AG04449 (cell line): ENCODE results near the gene AREG.

Source experiments
- CTCF ChIA-PET: fragments of 350-600 bp; formaldehyde crosslinking; extraction: SDS; loops from one replicate; lab custom pipeline; 2021; ENCODE audit warnings: antibody characterized with exemption; lab: Yijun Ruan, JAX
- POLR2A ChIA-PET: fragments of 400-600, 350-600 bp; formaldehyde crosslinking; extraction: SDS; loops from one replicate; lab custom pipeline; 2020; ENCODE audit warnings: antibody characterized with exemption, inconsistent platforms; lab: Yijun Ruan, JAX
- DNase-seq: peaks from one replicate; pipeline ENCODE4 v3.0.0-alpha.2; 2010; ENCODE audit warnings: low read depth, low spot score
- H3K4me3 ChIP-seq: 2 replicates; pipeline ENCODE4 v1.5.1; 2011; ENCODE audit warnings: low read depth, mild to moderate bottlenecking, control low read depth, low read length
- TF ChIP-seq, protein P1 (sequence below): IDR thresholded peaks from one replicate; pipeline ENCODE4 v1.5.1; 2011; ENCODE audit warnings: mild to moderate bottlenecking, moderate library complexity, low read length, control low read depth, inconsistent platforms; ENCODE audit not compliant: insufficient read depth; ENCODE audit errors: missing control alignments

Gene AREG

GRCh38 chr4:74503580-74503979, 58.6 kb downstream of the AREG start:
- no peak for DNase-seq
- ChIA-PET POLR2A (no interaction called here), CTCF (interaction anchor here (0.6 to 0.8 kb wide), 2 partner anchors 36 to 315 kb away, joined by 3 read pairs; no protein-coding TSS in a partner anchor)

GRCh38 chr4:74504212-74504611, 59.3 kb downstream of the AREG start:
- no peak overlapping the region for H3K4me3 ChIP-seq
- POLR2A ChIA-PET, result no interaction called here
- TF ChIP-seq, protein P1, sequence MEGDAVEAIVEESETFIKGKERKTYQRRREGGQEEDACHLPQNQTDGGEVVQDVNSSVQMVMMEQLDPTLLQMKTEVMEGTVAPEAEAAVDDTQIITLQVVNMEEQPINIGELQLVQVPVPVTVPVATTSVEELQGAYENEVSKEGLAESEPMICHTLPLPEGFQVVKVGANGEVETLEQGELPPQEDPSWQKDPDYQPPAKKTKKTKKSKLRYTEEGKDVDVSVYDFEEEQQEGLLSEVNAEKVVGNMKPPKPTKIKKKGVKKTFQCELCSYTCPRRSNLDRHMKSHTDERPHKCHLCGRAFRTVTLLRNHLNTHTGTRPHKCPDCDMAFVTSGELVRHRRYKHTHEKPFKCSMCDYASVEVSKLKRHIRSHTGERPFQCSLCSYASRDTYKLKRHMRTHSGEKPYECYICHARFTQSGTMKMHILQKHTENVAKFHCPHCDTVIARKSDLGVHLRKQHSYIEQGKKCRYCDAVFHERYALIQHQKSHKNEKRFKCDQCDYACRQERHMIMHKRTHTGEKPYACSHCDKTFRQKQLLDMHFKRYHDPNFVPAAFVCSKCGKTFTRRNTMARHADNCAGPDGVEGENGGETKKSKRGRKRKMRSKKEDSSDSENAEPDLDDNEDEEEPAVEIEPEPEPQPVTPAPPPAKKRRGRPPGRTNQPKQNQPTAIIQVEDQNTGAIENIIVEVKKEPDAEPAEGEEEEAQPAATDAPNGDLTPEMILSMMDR, result no peak
- no peak for DNase-seq
- CTCF ChIA-PET, result interaction anchor here (0.8 kb wide), 1 partner anchor 35 kb away, joined by 3 read pairs; no protein-coding TSS in a partner anchor

More at GRCh38 chr4:74503580-74503979, 58.6 kb downstream of the AREG start:
- H3K4me3 ChIP-seq, result no peak overlapping the region
- TF ChIP-seq, protein P1, result no peak
